NCI-H1694 treated with DMSO at 0.1 percent for 48 hours (cell line): ENCODE results near the gene MGAT4A.

Experiments used
- DNase-seq: peaks from one replicate; lab custom pipeline; 2025; lab: John Stamatoyannopoulos, UW

Gene MGAT4A

GRCh38 chr2:98731041-98731893 is at the start of gene MGAT4A:
TSS of gene MGAT4A (minus strand) at chr2:98731132. CDS start at chr2:98726332, 4,800 bp downstream.
- peak; percentile 18 for DNase-seq

GRCh38 chr2:98778741-98779483 is 48.0 kb upstream of the MGAT4A start:
- DNase-seq = no peak

- no peak for DNase-seq
Observed at GRCh38 chr2:98778151-98778550, 47.2 kb upstream of the MGAT4A start.

- no peak for DNase-seq
Observed at GRCh38 chr2:98777710-98778109, 46.8 kb upstream of the MGAT4A start.

GRCh38 chr2:98777076-98777475 is 46.1 kb upstream of the MGAT4A start:
- DNase-seq = no peak

- no peak for DNase-seq
Observed at GRCh38 chr2:98776136-98776535, 45.2 kb upstream of the MGAT4A start.

- peak; percentile 96 for DNase-seq
Observed at GRCh38 chr2:98775146-98775986, 44.4 kb upstream of the MGAT4A start.

GRCh38 chr2:98773907-98774306 is 43.0 kb upstream of the MGAT4A start:
- DNase-seq = no peak

- no peak for DNase-seq
Observed at GRCh38 chr2:98773169-98773568, 42.2 kb upstream of the MGAT4A start.

- no peak for DNase-seq
Observed at GRCh38 chr2:98772536-98772935, 41.6 kb upstream of the MGAT4A start.

- DNase-seq = no peak
Observed at GRCh38 chr2:98771721-98772524, 41.0 kb upstream of the MGAT4A start.

GRCh38 chr2:98771264-98771663 is 40.3 kb upstream of the MGAT4A start:
- DNase-seq = no peak

GRCh38 chr2:98769784-98770183 is 38.9 kb upstream of the MGAT4A start:
- no peak for DNase-seq

GRCh38 chr2:98769114-98769476 is 38.2 kb upstream of the MGAT4A start:
- DNase-seq = no peak

- DNase-seq = peak; percentile 62
Observed at GRCh38 chr2:98768384-98769113, 37.6 kb upstream of the MGAT4A start.

- no peak for DNase-seq
Observed at GRCh38 chr2:98764499-98764898, 33.6 kb upstream of the MGAT4A start.

- no peak for DNase-seq
Observed at GRCh38 chr2:98763209-98763951, 32.4 kb upstream of the MGAT4A start.

GRCh38 chr2:98761909-98762308 is 31.0 kb upstream of the MGAT4A start:
- no peak for DNase-seq

GRCh38 chr2:98761267-98761781 is 30.4 kb upstream of the MGAT4A start:
- no peak for DNase-seq
